ENCODE measurements around the gene UFM1. TPM values are rescaled to one million over a fixed set of nuclear protein-coding genes. Genes with fewer than 3 reads are reported as not detected.

Gene UFM1
- total and polyA plus RNA-seq, 4 donors = 35.1 to 70.2 (median 56.2) TPM

- Histone ChIP-seq H3K27me3 (ENCODE audit: control insufficient read depth in 1 of 2, insufficient read depth in 2 of 2, low read length in 1 of 2) (no peaks in the 10 kb centered on the region), H3K36me3 (ENCODE audit: control insufficient read depth in 1 of 2, insufficient read depth in 2 of 2, low read length in 1 of 2) (no peaks in the 10 kb centered on the region), H3K4me1 (ENCODE audit: control insufficient read depth in 1 of 2, insufficient read depth in 2 of 2, low read length in 2 of 2) (no peaks in the 10 kb centered on the region), H3K9me3 (ENCODE audit: control insufficient read depth, low read length) (no peaks in the 10 kb centered on the region), H3K27ac (ENCODE audit: low read depth in 1 of 2, low read length in 2 of 2) (no peak overlapping the region), H3K4me3 (ENCODE audit: low read length in 2 of 2) (no peak overlapping the region)
- intact Hi-C loops (cut with DNase I) = no loop called here
- WGBS, 2 donors = 0% methylated on average over 1 of the region's 1 CpG
- ATAC-seq (ENCODE audit: low FRiP score) (no peak), DNase-seq (no peak)
These were observed 26.9 kb downstream of the UFM1 start for GRCh38 chr13:38376546-38376945.

DNA sequence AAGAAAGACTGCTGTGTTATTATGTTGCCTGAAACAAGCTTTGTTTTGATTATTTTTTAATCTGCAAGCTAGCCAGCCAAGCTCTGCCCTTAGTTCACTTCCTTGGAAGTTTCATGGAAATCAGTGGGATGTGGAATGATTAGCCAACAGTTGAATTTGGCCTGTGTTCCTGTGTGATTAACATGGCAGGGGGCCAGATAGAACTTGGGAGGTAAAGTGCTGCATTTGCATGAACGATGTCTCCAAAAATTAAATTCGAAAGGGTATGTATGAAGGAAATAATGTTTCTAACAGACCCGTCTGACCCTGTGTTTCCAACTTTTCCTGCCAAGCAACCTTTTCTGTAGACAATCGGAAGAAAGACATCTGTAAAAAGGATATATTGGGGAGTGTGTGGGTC lies 32.2 kb downstream of the UFM1 start:
- intact Hi-C loops (cut with DNase I) = no loop called here
- H3K27me3 ChIP-seq (ENCODE audit: control insufficient read depth in 1 of 2, insufficient read depth in 2 of 2, low read length in 1 of 2) = no peaks in the 10 kb centered on the region
- H3K36me3 ChIP-seq (ENCODE audit: control insufficient read depth in 1 of 2, insufficient read depth in 2 of 2, low read length in 1 of 2) = no peaks in the 10 kb centered on the region
- no peaks in the 10 kb centered on the region for H3K9me3 ChIP-seq (ENCODE audit: control insufficient read depth, low read length)
- 68 to 70% methylated on average over 4 of the region's 4 CpGs for WGBS, 2 donors
- no peak for DNase-seq
- no peaks in the 10 kb centered on the region for H3K4me1 ChIP-seq (ENCODE audit: control insufficient read depth in 1 of 2, insufficient read depth in 2 of 2, low read length in 2 of 2)
- no peak for ATAC-seq (ENCODE audit: low FRiP score)
- no peak overlapping the region for H3K4me3 ChIP-seq (ENCODE audit: low read length in 2 of 2)
- H3K27ac ChIP-seq (ENCODE audit: low read depth in 1 of 2, low read length in 2 of 2) = no peak overlapping the region

DNA sequence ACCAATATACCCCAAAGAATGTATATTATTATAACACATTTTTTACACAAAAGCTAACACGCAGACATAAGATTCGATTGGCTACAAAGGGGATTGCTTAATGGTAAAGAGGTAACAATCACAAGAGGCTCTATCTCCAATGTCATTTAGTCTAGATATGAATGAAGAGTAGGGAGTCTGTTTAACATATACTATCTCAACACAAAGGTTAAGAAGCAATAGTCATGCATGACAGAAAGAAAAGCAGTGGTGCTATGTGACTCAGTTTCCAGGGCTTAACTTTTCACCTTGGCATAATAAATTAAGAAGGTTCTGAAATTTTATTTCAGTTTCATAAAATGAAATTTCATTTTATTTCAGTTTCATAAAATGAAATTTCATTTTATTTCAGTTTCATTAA lies 33.3 kb downstream of the UFM1 start:
- intact Hi-C loops (cut with DNase I) = no loop called here
- H3K9me3 ChIP-seq (ENCODE audit: control insufficient read depth, low read length) = no peaks in the 10 kb centered on the region
- 29 to 46% methylated on average over 2 of the region's 2 CpGs for WGBS, 2 donors

GRCh38 chr13:38384171-38384570 lies 34.5 kb downstream of the UFM1 start:
- Histone ChIP-seq H3K9me3 (ENCODE audit: control insufficient read depth, low read length) (no peaks in the 10 kb centered on the region), H3K27me3 (ENCODE audit: control insufficient read depth in 1 of 2, insufficient read depth in 2 of 2, low read length in 1 of 2) (no peaks in the 10 kb centered on the region), H3K36me3 (ENCODE audit: control insufficient read depth in 1 of 2, insufficient read depth in 2 of 2, low read length in 1 of 2) (no peaks in the 10 kb centered on the region), H3K4me3 (ENCODE audit: low read length in 2 of 2) (no peak overlapping the region), H3K27ac (ENCODE audit: low read depth in 1 of 2, low read length in 2 of 2) (no peak overlapping the region), H3K4me1 (ENCODE audit: control insufficient read depth in 1 of 2, insufficient read depth in 2 of 2, low read length in 2 of 2) (no peaks in the 10 kb centered on the region)
- intact Hi-C loops (cut with DNase I) = no loop called here
- 71 to 74% methylated on average over 3 of the region's 3 CpGs for WGBS, 2 donors
- DNase-seq (no peak), ATAC-seq (ENCODE audit: low FRiP score) (no peak)

More for the DNA sequence above, 33.3 kb downstream of the UFM1 start:
- Histone ChIP-seq H3K36me3 (ENCODE audit: control insufficient read depth in 1 of 2, insufficient read depth in 2 of 2, low read length in 1 of 2) (no peaks in the 10 kb centered on the region), H3K4me3 (ENCODE audit: low read length in 2 of 2) (no peak overlapping the region), H3K4me1 (ENCODE audit: control insufficient read depth in 1 of 2, insufficient read depth in 2 of 2, low read length in 2 of 2) (no peaks in the 10 kb centered on the region), H3K27me3 (ENCODE audit: control insufficient read depth in 1 of 2, insufficient read depth in 2 of 2, low read length in 1 of 2) (no peaks in the 10 kb centered on the region), H3K27ac (ENCODE audit: low read depth in 1 of 2, low read length in 2 of 2) (no peak overlapping the region)
- DNase-seq (no peak), ATAC-seq (ENCODE audit: low FRiP score) (no peak)

DNA sequence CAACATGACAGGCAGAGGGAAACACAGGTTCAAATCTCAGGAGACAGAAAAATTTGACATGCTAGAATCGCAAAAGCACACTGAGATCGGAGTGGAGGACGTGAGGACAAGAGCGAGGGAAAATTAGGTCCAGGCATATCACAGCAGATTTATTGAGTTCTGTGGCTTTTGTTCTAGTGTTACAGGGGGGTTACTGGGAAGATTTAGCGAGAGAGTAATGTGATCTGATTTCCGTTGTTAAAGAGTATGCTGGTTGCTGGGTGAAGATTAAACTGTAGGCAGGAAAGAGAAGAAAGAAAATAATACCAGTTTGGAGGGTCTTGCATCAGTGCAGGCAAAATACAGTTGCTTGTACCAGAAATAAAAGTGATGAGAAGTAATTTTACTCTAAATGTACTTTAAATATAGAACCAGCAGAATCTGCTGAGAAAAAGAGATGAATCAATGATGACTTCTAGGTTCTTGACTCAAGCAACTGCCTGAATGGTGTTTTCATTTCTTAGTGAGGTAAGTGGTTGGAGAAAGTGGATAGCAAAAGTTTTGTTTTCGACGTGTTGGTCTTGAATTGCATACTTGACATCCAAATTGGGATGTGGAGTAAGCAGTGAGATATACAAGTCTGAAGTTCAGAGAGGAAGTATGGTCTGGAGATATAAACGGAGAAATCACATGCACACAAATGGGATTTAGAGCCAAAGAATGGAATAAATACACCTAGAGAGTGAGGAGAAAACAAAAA lies 35.7 kb downstream of the UFM1 start:
- ATAC-seq (ENCODE audit: low FRiP score) = no peak
- WGBS, 2 donors = 42 to 44% methylated on average over 9 of the region's 9 CpGs

GRCh38 chr13:38386421-38386820 lies 36.8 kb downstream of the UFM1 start:
- no peaks in the 10 kb centered on the region for H3K36me3 ChIP-seq (ENCODE audit: control insufficient read depth in 1 of 2, insufficient read depth in 2 of 2, low read length in 1 of 2)
- DNase-seq = no peak
- H3K4me1 ChIP-seq (ENCODE audit: control insufficient read depth in 1 of 2, insufficient read depth in 2 of 2, low read length in 2 of 2) = no peaks in the 10 kb centered on the region
- H3K9me3 ChIP-seq (ENCODE audit: control insufficient read depth, low read length) = no peaks in the 10 kb centered on the region
- WGBS, 2 donors = 87 to 90% methylated on average over 1 of the region's 1 CpG
- no peak for ATAC-seq (ENCODE audit: low FRiP score)
- intact Hi-C loops (cut with DNase I) = no loop called here
- H3K27me3 ChIP-seq (ENCODE audit: control insufficient read depth in 1 of 2, insufficient read depth in 2 of 2, low read length in 1 of 2) = no peaks in the 10 kb centered on the region
- no peak overlapping the region for H3K27ac ChIP-seq (ENCODE audit: low read depth in 1 of 2, low read length in 2 of 2)
- H3K4me3 ChIP-seq (ENCODE audit: low read length in 2 of 2) = no peak overlapping the region

More for the DNA sequence above, 35.7 kb downstream of the UFM1 start:
- Histone ChIP-seq H3K4me3 (ENCODE audit: low read length in 2 of 2) (no peak overlapping the region), H3K4me1 (ENCODE audit: control insufficient read depth in 1 of 2, insufficient read depth in 2 of 2, low read length in 2 of 2) (no peaks in the 10 kb centered on the region), H3K27ac (ENCODE audit: low read depth in 1 of 2, low read length in 2 of 2) (no peak overlapping the region), H3K36me3 (ENCODE audit: control insufficient read depth in 1 of 2, insufficient read depth in 2 of 2, low read length in 1 of 2) (no peaks in the 10 kb centered on the region), H3K9me3 (ENCODE audit: control insufficient read depth, low read length) (no peaks in the 10 kb centered on the region), H3K27me3 (ENCODE audit: control insufficient read depth in 1 of 2, insufficient read depth in 2 of 2, low read length in 1 of 2) (no peaks in the 10 kb centered on the region)
- intact Hi-C loops (cut with DNase I) = no loop called here
- no peak for DNase-seq

DNA sequence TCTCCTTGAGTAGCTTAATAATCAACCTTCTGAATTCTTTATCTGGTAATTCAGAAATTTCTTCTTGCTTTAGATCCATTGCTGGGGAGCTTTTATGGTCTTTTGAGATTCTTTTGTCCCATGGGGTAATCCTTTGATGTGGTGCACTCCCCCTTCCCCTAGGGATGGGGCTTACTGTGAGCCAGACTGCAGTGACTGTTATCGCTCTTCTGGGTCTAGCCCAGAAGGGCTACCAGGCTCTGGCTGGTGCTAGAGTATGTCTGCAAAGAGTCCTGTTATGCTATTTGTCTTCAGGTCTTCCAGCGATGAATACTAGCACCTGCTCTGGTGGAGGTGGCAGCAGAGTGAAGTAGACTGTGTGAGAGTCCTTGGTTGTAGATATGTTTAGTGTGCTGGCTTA lies 41.7 kb downstream of the UFM1 start:
- DNase-seq = no peak
- WGBS, 2 donors = 94 to 96% methylated on average over 2 of the region's 2 CpGs
- no peak for ATAC-seq (ENCODE audit: low FRiP score)
- no peaks in the 10 kb centered on the region for H3K27me3 ChIP-seq (ENCODE audit: control insufficient read depth in 1 of 2, insufficient read depth in 2 of 2, low read length in 1 of 2)
- H3K4me3 ChIP-seq (ENCODE audit: low read length in 2 of 2) = no peak overlapping the region
- no peaks in the 10 kb centered on the region for H3K36me3 ChIP-seq (ENCODE audit: control insufficient read depth in 1 of 2, insufficient read depth in 2 of 2, low read length in 1 of 2)
- no peaks in the 10 kb centered on the region for H3K4me1 ChIP-seq (ENCODE audit: control insufficient read depth in 1 of 2, insufficient read depth in 2 of 2, low read length in 2 of 2)
- H3K27ac ChIP-seq (ENCODE audit: low read depth in 1 of 2, low read length in 2 of 2) = no peak overlapping the region
- no peaks in the 10 kb centered on the region for H3K9me3 ChIP-seq (ENCODE audit: control insufficient read depth, low read length)
- intact Hi-C loops (cut with DNase I) = no loop called here

GRCh38 chr13:38394777-38395496 lies 45.3 kb downstream of the UFM1 start:
- 0 to 16% methylated on average over 1 of the region's 1 CpG for WGBS, 2 donors
- no peaks in the 10 kb centered on the region for H3K9me3 ChIP-seq (ENCODE audit: control insufficient read depth, low read length)
- no peak for DNase-seq

DNA sequence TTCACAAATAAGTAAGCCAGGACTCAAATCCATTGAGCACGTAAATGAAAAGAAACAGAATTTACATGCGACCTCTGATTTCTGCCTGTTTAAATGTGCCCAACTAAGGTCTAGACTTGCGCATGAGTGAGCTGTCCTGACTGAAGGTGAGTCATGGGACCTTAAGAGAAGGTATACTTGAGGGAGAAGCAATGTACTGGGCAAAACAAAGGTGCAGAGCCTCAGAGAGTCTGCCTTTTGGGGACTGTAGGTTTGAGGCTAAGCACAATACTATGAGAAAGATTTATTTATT lies 45.8 kb downstream of the UFM1 start:
- Histone ChIP-seq H3K27ac (ENCODE audit: low read depth in 1 of 2, low read length in 2 of 2) (no peak overlapping the region), H3K4me3 (ENCODE audit: low read length in 2 of 2) (no peak overlapping the region), H3K27me3 (ENCODE audit: control insufficient read depth in 1 of 2, insufficient read depth in 2 of 2, low read length in 1 of 2) (no peaks in the 10 kb centered on the region), H3K36me3 (ENCODE audit: control insufficient read depth in 1 of 2, insufficient read depth in 2 of 2, low read length in 1 of 2) (no peaks in the 10 kb centered on the region), H3K9me3 (ENCODE audit: control insufficient read depth, low read length) (no peaks in the 10 kb centered on the region), H3K4me1 (ENCODE audit: control insufficient read depth in 1 of 2, insufficient read depth in 2 of 2, low read length in 2 of 2) (no peaks in the 10 kb centered on the region)
- 79 to 87% methylated on average over 3 of the region's 3 CpGs for WGBS, 2 donors
- no peak for DNase-seq
- intact Hi-C loops (cut with DNase I) = no loop called here
- no peak for ATAC-seq (ENCODE audit: low FRiP score)

More at GRCh38 chr13:38394777-38395496, 45.3 kb downstream of the UFM1 start:
- Histone ChIP-seq H3K27me3 (ENCODE audit: control insufficient read depth in 1 of 2, insufficient read depth in 2 of 2, low read length in 1 of 2) (no peaks in the 10 kb centered on the region), H3K4me3 (ENCODE audit: low read length in 2 of 2) (no peak overlapping the region), H3K36me3 (ENCODE audit: control insufficient read depth in 1 of 2, insufficient read depth in 2 of 2, low read length in 1 of 2) (no peaks in the 10 kb centered on the region), H3K27ac (ENCODE audit: low read depth in 1 of 2, low read length in 2 of 2) (no peak overlapping the region), H3K4me1 (ENCODE audit: control insufficient read depth in 1 of 2, insufficient read depth in 2 of 2, low read length in 2 of 2) (no peaks in the 10 kb centered on the region)
- intact Hi-C loops (cut with DNase I) = no loop called here
- ATAC-seq (ENCODE audit: low FRiP score) = no peak
